Measurements from ENCODE around the gene KIF21B. TPM values are rescaled to one million over a fixed set of nuclear protein-coding genes. Genes with fewer than 3 reads are reported as not detected.

KIF21B gene
- total RNA-seq, 1 experiment from 2014 or later = 2.6 TPM

- H3K36me3 Mint-ChIP-seq (ENCODE audit: insufficient read depth, unreplicated experiment) = no peaks in the 10 kb centered on the region
- ChIA-PET CTCF (interaction anchor here (0.6 to 0.9 kb wide), 3 partner anchors 67 to 417 kb away, joined by 3 to 4 read pairs (median 3); no protein-coding TSS in a partner anchor), POLR2A (no interaction called here)
- BruUV-seq (replicated peaks) = no TSS peak
- intact Hi-C loops (cut with micrococcal nuclease; ENCODE audit: unreplicated experiment) = loop anchor here (5.0 kb wide), 1 partner anchor 47 kb away; the partner anchor contains the start of gene KIF21B
- H3K27me3 Mint-ChIP-seq (ENCODE audit: insufficient read depth, unreplicated experiment) = no peaks in the 10 kb centered on the region
- H3K4me1 ChIP-seq = no peaks in the 10 kb centered on the region
- no peaks in the 10 kb centered on the region for H3K27me3 ChIP-seq (replicated peaks; ENCODE audit: control insufficient read depth, insufficient read depth, low read length)
- H3K27ac Mint-ChIP-seq (ENCODE audit: unreplicated experiment) = no peak overlapping the region
- H3K36me3 ChIP-seq (ENCODE audit: control insufficient read depth, insufficient read depth, low read length) = no peaks in the 10 kb centered on the region
- no peak overlapping the region for H3K4me3 Mint-ChIP-seq (ENCODE audit: unreplicated experiment)
- TF ChIP-seq CTCF (IDR thresholded peaks at IDR 0.05; ENCODE audit: insufficient read depth in 1 of 2, low read depth in 1 of 2, low read length in 1 of 2, severe bottlenecking in 1 of 2, unreplicated experiment in 1 of 2) = no peak
- no peak overlapping the region for H3K4me3 ChIP-seq (ENCODE audit: low read depth, low read length)
- DNase-seq = no peak
- no peaks in the 10 kb centered on the region; the same call in 1 of the 2 replicates for H3K9me3 ChIP-seq
- H3K9me3 Mint-ChIP-seq (ENCODE audit: unreplicated experiment) = no peaks in the 10 kb centered on the region
- no peaks in the 10 kb centered on the region for H3K4me1 Mint-ChIP-seq (ENCODE audit: low read depth, unreplicated experiment)
Measured at GRCh38 chr1:200975458-200975857, 48.1 kb downstream of the KIF21B start.

- no peak overlapping the region for H3K27ac Mint-ChIP-seq (ENCODE audit: unreplicated experiment)
- H3K4me1 Mint-ChIP-seq (ENCODE audit: low read depth, unreplicated experiment) = no peaks in the 10 kb centered on the region
Measured at GRCh38 chr1:200974711-200975110, 48.8 kb downstream of the KIF21B start.

GRCh38 chr1:200973937-200974657 is 49.4 kb downstream of the KIF21B start:
- no peak for DNase-seq
- no TSS peak for BruUV-seq (replicated peaks)
- no peak for TF ChIP-seq CTCF (IDR thresholded peaks at IDR 0.05; ENCODE audit: insufficient read depth in 1 of 2, low read depth in 1 of 2, low read length in 1 of 2, severe bottlenecking in 1 of 2, unreplicated experiment in 1 of 2)
- CTCF ChIA-PET = no interaction called here
- Mint-ChIP-seq H3K27me3 (ENCODE audit: insufficient read depth, unreplicated experiment) (no peaks in the 10 kb centered on the region), H3K36me3 (ENCODE audit: insufficient read depth, unreplicated experiment) (no peaks in the 10 kb centered on the region), H3K4me1 (ENCODE audit: low read depth, unreplicated experiment) (no peaks in the 10 kb centered on the region), H3K4me3 (ENCODE audit: unreplicated experiment) (no peak overlapping the region), H3K9me3 (ENCODE audit: unreplicated experiment) (no peaks in the 10 kb centered on the region), H3K27ac (ENCODE audit: unreplicated experiment) (no peak overlapping the region)
- POLR2A ChIA-PET = no interaction called here
- H3K9me3 ChIP-seq = no peaks in the 10 kb centered on the region
- H3K4me3 ChIP-seq (ENCODE audit: low read depth, low read length) = no peak overlapping the region
- intact Hi-C loops (cut with micrococcal nuclease; ENCODE audit: unreplicated experiment) = loop anchor here (5.0 kb wide), 1 partner anchor 68 kb away; no protein-coding TSS in a partner anchor
- no peaks in the 10 kb centered on the region for H3K36me3 ChIP-seq (ENCODE audit: control insufficient read depth, insufficient read depth, low read length)
- H3K27me3 ChIP-seq (replicated peaks; ENCODE audit: control insufficient read depth, insufficient read depth, low read length) = no peaks in the 10 kb centered on the region
- no peaks in the 10 kb centered on the region for H3K4me1 ChIP-seq

More at GRCh38 chr1:200974711-200975110, 48.8 kb downstream of the KIF21B start:
- Histone ChIP-seq H3K27me3 (replicated peaks; ENCODE audit: control insufficient read depth, insufficient read depth, low read length) (no peaks in the 10 kb centered on the region), H3K4me1 (no peaks in the 10 kb centered on the region), H3K36me3 (ENCODE audit: control insufficient read depth, insufficient read depth, low read length) (no peaks in the 10 kb centered on the region), H3K9me3 (no peaks in the 10 kb centered on the region; the same call in 1 of the 2 replicates), H3K4me3 (ENCODE audit: low read depth, low read length) (no peak overlapping the region)
- no peaks in the 10 kb centered on the region for H3K27me3 Mint-ChIP-seq (ENCODE audit: insufficient read depth, unreplicated experiment)
- no peak for DNase-seq
- CTCF ChIA-PET = interaction anchor here (0.6 kb wide), 1 partner anchor 145 kb away, joined by 4 read pairs; no protein-coding TSS in a partner anchor
- no peak for TF ChIP-seq CTCF (IDR thresholded peaks at IDR 0.05; ENCODE audit: insufficient read depth in 1 of 2, low read depth in 1 of 2, low read length in 1 of 2, severe bottlenecking in 1 of 2, unreplicated experiment in 1 of 2)
- intact Hi-C loops (cut with micrococcal nuclease; ENCODE audit: unreplicated experiment) = loop anchor here (5.0 kb wide), 2 partner anchors 48 to 68 kb away; partner anchors contain the start of gene KIF21B
- no peaks in the 10 kb centered on the region for H3K9me3 Mint-ChIP-seq (ENCODE audit: unreplicated experiment)
- H3K36me3 Mint-ChIP-seq (ENCODE audit: insufficient read depth, unreplicated experiment) = no peaks in the 10 kb centered on the region
- POLR2A ChIA-PET = no interaction called here
- no TSS peak for BruUV-seq (replicated peaks)
- H3K4me3 Mint-ChIP-seq (ENCODE audit: unreplicated experiment) = no peak overlapping the region
